Esophagus muscularis mucosa (tissue), 4 donors: ENCODE data around the gene PCARE.

Experiments
- CTCF ChIP-seq, 3 experiments: fragments of 200-600 bp in 2 of 3; fragments of 450-650 bp in 1 of 3; sonication (generic) in 2 of 3; IDR thresholded peaks; one replicate each; pipeline ENCODE4 v1.5.1; 2017 to 2019; ENCODE audit warnings: antibody characterized with exemption in 3 of 3, mild to moderate bottlenecking in 2 of 3, moderate library complexity in 1 of 3
- EP300 ChIP-seq: sonication (generic); formaldehyde crosslinking; IDR thresholded peaks from one replicate; pipeline ENCODE4 v1.6.1; 2017; ENCODE audit warnings: antibody characterized with exemption
- POLR2A ChIP-seq: fragments of 450-650 bp; IDR thresholded peaks from one replicate; pipeline ENCODE4 v1.6.1; 2017; ENCODE audit warnings: antibody characterized with exemption, moderate library complexity, mild to moderate bottlenecking, low read depth
- POLR2AphosphoS5 ChIP-seq, 2 donors: sonication (generic); formaldehyde crosslinking; IDR thresholded peaks; one replicate each; pipeline ENCODE4 v1.6.1; 2017; ENCODE audit warnings: antibody characterized with exemption in 2 of 2

GRCh38 chr2:29082804-29083495 is 8.6 kb upstream of the PCARE start:
- TF ChIP-seq CTCF (IDR thresholded peaks at IDR 0.05) (no peak), EP300 (no peak), POLR2AphosphoS5 (IDR thresholded peaks at IDR 0.05) (no peak), POLR2A (no peak)
